Measurements from ENCODE around the gene ESD.

ESD gene

DNA sequence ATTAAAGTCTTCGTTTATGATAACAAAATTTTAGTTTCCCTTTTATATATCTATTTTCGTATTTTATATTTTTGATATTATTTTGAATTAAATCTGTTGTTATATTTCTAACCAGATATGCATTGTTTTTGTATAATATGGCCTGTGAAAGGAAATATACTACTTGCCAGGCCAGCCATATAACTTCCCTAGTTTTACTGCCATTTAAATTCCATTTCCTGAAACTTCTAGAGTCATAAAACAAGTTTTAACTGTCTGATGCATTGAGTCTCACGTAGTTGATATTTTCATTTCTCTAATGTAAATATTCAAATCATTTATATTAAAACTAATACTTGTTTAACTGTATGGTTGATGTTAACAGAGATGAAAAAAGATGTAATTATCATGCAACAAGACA lies 13.5 kb downstream of the ESD start:
- Histone ChIP-seq H2AFZ (ENCODE audit: low read depth, low read length) (no peak overlapping the region), H3K4me2 (ENCODE audit: insufficient read depth, low read length) (no peak overlapping the region), H3K36me3 (ENCODE audit: insufficient read depth, low read length) (peaks cover 98% of the 10 kb centered on the region), H3K4me3 (ENCODE audit: low read depth in 1 of 2, low read length in 2 of 2) (no peak overlapping the region), H3K27ac (ENCODE audit: low read length) (no peak overlapping the region), H3K9me3 (ENCODE audit: insufficient read depth, low read length, severe bottlenecking) (no peaks in the 10 kb centered on the region), H3K27me3 (ENCODE audit: insufficient read depth, low read length, poor library complexity) (no peaks in the 10 kb centered on the region), H4K20me1 (ENCODE audit: insufficient read depth, low read length) (no peaks in the 10 kb centered on the region; the same call in 1 of the 2 replicates), H3K9ac (ENCODE audit: low read depth, low read length) (no peak overlapping the region), H3K4me1 (ENCODE audit: insufficient read depth, low read length) (no peaks in the 10 kb centered on the region), H3K79me2 (ENCODE audit: insufficient read depth, low read length) (0 out of 2 replicates have a peak, but pooled peaks cover 3% of the 10 kb centered on the region)
- ATAC-seq (ENCODE audit: insufficient read depth, low read depth) (no peak), DNase-seq (no peak)
- no peak for TF ChIP-seq EZH2 (IDR thresholded peaks at IDR 0.05; ENCODE audit: borderline replicate concordance, low read depth, low read length, severe bottlenecking)
- TF ChIP-seq, protein P1, sequence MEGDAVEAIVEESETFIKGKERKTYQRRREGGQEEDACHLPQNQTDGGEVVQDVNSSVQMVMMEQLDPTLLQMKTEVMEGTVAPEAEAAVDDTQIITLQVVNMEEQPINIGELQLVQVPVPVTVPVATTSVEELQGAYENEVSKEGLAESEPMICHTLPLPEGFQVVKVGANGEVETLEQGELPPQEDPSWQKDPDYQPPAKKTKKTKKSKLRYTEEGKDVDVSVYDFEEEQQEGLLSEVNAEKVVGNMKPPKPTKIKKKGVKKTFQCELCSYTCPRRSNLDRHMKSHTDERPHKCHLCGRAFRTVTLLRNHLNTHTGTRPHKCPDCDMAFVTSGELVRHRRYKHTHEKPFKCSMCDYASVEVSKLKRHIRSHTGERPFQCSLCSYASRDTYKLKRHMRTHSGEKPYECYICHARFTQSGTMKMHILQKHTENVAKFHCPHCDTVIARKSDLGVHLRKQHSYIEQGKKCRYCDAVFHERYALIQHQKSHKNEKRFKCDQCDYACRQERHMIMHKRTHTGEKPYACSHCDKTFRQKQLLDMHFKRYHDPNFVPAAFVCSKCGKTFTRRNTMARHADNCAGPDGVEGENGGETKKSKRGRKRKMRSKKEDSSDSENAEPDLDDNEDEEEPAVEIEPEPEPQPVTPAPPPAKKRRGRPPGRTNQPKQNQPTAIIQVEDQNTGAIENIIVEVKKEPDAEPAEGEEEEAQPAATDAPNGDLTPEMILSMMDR (IDR thresholded peaks at IDR 0.05; ENCODE audit: borderline replicate concordance, extremely low read depth, low read length, poor library complexity, severe bottlenecking), result no peak

DNA sequence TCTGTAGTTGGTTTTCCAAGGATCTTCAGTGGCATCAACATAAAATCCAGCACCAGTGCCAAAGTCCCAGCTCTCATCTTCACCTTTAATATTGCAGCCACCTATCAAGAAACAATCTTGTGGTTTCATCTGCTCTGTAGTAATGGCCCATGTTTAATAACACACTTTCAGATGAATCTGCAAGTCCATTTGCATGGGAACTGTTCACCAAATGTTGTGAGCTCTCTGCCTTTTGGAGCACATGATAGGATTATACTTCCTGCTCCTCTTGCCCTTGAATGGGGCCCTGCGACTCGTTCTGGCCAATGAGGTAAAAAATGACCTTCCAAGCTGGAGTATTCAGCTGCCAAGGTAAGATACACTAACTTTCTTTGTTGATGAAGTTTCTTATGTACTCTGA lies 14.3 kb downstream of the ESD start:
- no peak overlapping the region for H3K4me3 ChIP-seq (ENCODE audit: low read depth in 1 of 2, low read length in 2 of 2)
- TF ChIP-seq, protein P1 (IDR thresholded peaks at IDR 0.05; ENCODE audit: borderline replicate concordance, extremely low read depth, low read length, poor library complexity, severe bottlenecking), result no peak
- TF ChIP-seq EZH2 (IDR thresholded peaks at IDR 0.05; ENCODE audit: borderline replicate concordance, low read depth, low read length, severe bottlenecking), result no peak
- no peaks in the 10 kb centered on the region for H3K27me3 ChIP-seq (ENCODE audit: insufficient read depth, low read length, poor library complexity)
- no peak overlapping the region for H2AFZ ChIP-seq (ENCODE audit: low read depth, low read length)
- H3K27ac ChIP-seq (ENCODE audit: low read length), result no peak overlapping the region
- H3K36me3 ChIP-seq (ENCODE audit: insufficient read depth, low read length), result peaks cover 98% of the 10 kb centered on the region
- no peak for DNase-seq
- H3K9ac ChIP-seq (ENCODE audit: low read depth, low read length), result no peak overlapping the region
- H3K4me1 ChIP-seq (ENCODE audit: insufficient read depth, low read length), result no peaks in the 10 kb centered on the region
- no peaks in the 10 kb centered on the region; the same call in 1 of the 2 replicates for H4K20me1 ChIP-seq (ENCODE audit: insufficient read depth, low read length)
- H3K9me3 ChIP-seq (ENCODE audit: insufficient read depth, low read length, severe bottlenecking), result no peaks in the 10 kb centered on the region
- H3K4me2 ChIP-seq (ENCODE audit: insufficient read depth, low read length), result no peak overlapping the region
- no peak for ATAC-seq (ENCODE audit: insufficient read depth, low read depth)
- H3K79me2 ChIP-seq (ENCODE audit: insufficient read depth, low read length), result 0 out of 2 replicates have a peak, but pooled peaks cover 3% of the 10 kb centered on the region

DNA sequence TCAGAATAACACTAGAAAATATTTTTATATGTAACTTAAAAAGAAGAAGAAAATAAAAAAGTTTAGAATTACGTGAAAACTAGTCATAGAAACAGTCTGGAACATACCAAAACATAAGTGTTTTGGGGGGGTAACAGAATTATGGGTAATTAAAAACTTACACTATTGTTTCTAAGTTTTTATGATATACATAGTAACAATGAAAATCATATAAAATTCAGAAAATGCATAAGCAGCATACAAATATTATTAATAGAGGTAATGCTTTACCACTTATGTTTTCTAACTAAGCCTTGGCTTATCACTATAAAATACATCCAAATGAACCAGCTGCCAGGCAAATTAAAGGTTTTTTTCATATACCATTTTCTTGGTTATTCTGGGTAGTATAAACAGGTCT lies 14.9 kb downstream of the ESD start:
- Histone ChIP-seq H3K4me2 (ENCODE audit: insufficient read depth, low read length) (no peak overlapping the region), H3K36me3 (ENCODE audit: insufficient read depth, low read length) (peaks cover 98% of the 10 kb centered on the region), H3K9ac (ENCODE audit: low read depth, low read length) (no peak overlapping the region), H2AFZ (ENCODE audit: low read depth, low read length) (no peak overlapping the region), H3K27ac (ENCODE audit: low read length) (no peak overlapping the region), H3K4me1 (ENCODE audit: insufficient read depth, low read length) (no peaks in the 10 kb centered on the region), H3K79me2 (ENCODE audit: insufficient read depth, low read length) (0 out of 2 replicates have a peak, but pooled peaks cover 3% of the 10 kb centered on the region), H3K9me3 (ENCODE audit: insufficient read depth, low read length, severe bottlenecking) (no peaks in the 10 kb centered on the region), H4K20me1 (ENCODE audit: insufficient read depth, low read length) (no peaks in the 10 kb centered on the region; the same call in 1 of the 2 replicates), H3K27me3 (ENCODE audit: insufficient read depth, low read length, poor library complexity) (no peaks in the 10 kb centered on the region), H3K4me3 (ENCODE audit: low read depth in 1 of 2, low read length in 2 of 2) (no peak overlapping the region)
- ATAC-seq (ENCODE audit: insufficient read depth, low read depth) (no peak), DNase-seq (no peak)
- TF ChIP-seq, protein P1 (IDR thresholded peaks at IDR 0.05; ENCODE audit: borderline replicate concordance, extremely low read depth, low read length, poor library complexity, severe bottlenecking), result no peak
- no peak for TF ChIP-seq EZH2 (IDR thresholded peaks at IDR 0.05; ENCODE audit: borderline replicate concordance, low read depth, low read length, severe bottlenecking)

DNA sequence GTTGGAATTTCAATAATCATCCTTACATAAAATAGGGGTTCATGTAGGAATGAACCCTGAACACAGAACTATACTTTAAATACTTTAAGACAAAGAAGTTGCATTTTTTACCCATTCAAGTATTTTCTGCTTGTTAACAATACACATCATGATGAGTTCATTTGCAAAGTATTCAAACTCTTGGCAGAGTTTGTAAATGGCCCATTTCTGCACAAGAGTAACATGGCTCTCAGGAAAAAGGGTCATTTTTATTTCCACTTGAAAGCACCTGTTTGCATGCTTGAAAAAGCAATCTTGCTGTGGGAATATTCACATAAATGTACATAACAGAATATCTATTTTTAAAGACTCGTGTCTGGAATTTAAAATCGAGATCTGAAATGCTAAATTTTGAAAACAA lies 18.1 kb downstream of the ESD start:
- no peaks in the 10 kb centered on the region for H3K9me3 ChIP-seq (ENCODE audit: insufficient read depth, low read length, severe bottlenecking)
- H2AFZ ChIP-seq (ENCODE audit: low read depth, low read length), result no peak overlapping the region
- no peak overlapping the region for H3K27ac ChIP-seq (ENCODE audit: low read length)
- ATAC-seq (ENCODE audit: insufficient read depth, low read depth), result no peak
- H3K36me3 ChIP-seq (ENCODE audit: insufficient read depth, low read length), result peaks cover 96% of the 10 kb centered on the region
- H3K79me2 ChIP-seq (ENCODE audit: insufficient read depth, low read length), result 0 out of 2 replicates have a peak, but pooled peaks cover 3% of the 10 kb centered on the region
- TF ChIP-seq, protein P1 (IDR thresholded peaks at IDR 0.05; ENCODE audit: borderline replicate concordance, extremely low read depth, low read length, poor library complexity, severe bottlenecking), result no peak
- TF ChIP-seq EZH2 (IDR thresholded peaks at IDR 0.05; ENCODE audit: borderline replicate concordance, low read depth, low read length, severe bottlenecking), result no peak
- no peaks in the 10 kb centered on the region for H3K4me1 ChIP-seq (ENCODE audit: insufficient read depth, low read length)
- H3K9ac ChIP-seq (ENCODE audit: low read depth, low read length), result no peak overlapping the region
- H3K27me3 ChIP-seq (ENCODE audit: insufficient read depth, low read length, poor library complexity), result no peaks in the 10 kb centered on the region
- no peaks in the 10 kb centered on the region for H4K20me1 ChIP-seq (ENCODE audit: insufficient read depth, low read length)
- H3K4me2 ChIP-seq (ENCODE audit: insufficient read depth, low read length), result no peak overlapping the region
- no peak overlapping the region for H3K4me3 ChIP-seq (ENCODE audit: low read depth in 1 of 2, low read length in 2 of 2)
- DNase-seq, result no peak
